Suppressor macrophage treated with lipopolysaccharide for 4 hours (primary cell): Measurements from ENCODE around the gene PRR20G.

Source experiments
- DNase-seq: peaks from one replicate; pipeline ENCODE4 v3.0.0-alpha.2; 2020

Gene PRR20G

GRCh38 chr3:127262533-127262932 is 25.3 kb downstream of the PRR20G start:
- DNase-seq: no peak

GRCh38 chr3:127261925-127262324 is 25.9 kb downstream of the PRR20G start:
- DNase-seq: no peak

- no peak for DNase-seq
These were observed 26.9 kb downstream of the PRR20G start for GRCh38 chr3:127260826-127261555.

DNA sequence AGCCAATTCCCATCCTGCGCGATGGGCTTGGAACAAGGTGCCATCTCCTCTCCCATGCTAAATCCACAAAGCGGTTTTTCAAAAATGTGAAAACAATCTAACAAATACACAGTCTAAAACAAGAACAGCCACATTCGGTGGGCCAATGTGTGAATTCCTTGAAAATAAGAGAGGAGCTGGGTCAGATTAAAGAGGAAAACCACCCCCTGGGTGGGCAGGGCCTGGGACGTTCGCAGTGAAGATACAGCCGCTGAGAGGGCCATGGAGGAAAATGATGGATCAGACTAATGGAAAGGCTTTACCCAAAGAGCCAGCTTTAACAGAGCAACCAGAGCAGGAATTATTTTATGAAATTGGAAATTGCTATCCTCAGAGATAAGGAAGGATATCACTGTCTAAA is 27.4 kb downstream of the PRR20G start:
- no peak for DNase-seq

GRCh38 chr3:127259882-127260281 is 28.0 kb downstream of the PRR20G start:
- no peak for DNase-seq

GRCh38 chr3:127258733-127259132 is 29.1 kb downstream of the PRR20G start:
- DNase-seq: no peak

DNA sequence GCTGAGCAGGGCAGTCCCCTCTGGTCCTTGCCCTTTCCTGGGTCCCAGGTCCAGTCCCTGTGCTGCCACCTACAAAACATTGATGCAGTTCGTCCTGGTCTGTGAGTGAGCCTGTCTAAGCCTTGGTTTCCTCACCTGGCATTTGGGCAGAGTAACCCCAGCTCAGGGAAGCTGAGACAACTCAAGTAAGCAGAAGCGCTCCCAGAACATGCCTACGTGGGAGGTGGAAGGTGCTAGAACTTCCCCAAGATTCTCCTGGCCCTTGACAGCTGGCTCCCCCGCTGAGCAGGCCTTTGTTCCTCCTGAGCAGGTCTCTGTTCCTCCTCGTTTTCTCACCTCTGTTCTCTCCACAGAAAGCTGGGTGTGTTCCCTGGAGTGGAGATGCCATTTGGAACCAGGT is 30.5 kb downstream of the PRR20G start:
- no peak for DNase-seq

DNA sequence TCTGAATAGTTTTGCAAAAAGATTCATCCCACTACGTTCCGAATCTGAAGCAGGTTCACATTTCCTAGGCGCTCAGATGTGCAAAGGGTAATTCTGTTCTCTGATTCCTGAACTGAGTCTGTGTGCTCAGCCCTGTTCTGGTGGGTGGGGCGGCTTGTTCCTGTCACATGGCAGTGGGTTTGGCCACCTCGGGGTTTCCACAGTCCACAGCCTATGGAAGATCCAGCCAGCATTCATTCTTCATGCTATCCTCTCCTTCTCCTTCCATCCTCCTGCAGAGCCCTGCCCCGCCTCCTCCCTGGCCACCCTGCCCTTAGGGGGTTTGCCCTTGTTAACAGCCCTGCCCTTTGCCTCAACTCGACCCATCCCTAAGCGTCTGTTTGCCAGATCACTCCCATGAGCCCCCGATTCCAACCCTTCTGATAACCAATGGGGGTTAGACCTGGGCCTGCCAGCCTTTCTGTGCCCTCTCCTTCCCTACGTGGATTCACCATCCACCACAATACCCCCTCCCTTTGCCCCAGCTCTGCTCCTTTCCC is 31.0 kb downstream of the PRR20G start:
- peak; percentile 8 for DNase-seq

DNA sequence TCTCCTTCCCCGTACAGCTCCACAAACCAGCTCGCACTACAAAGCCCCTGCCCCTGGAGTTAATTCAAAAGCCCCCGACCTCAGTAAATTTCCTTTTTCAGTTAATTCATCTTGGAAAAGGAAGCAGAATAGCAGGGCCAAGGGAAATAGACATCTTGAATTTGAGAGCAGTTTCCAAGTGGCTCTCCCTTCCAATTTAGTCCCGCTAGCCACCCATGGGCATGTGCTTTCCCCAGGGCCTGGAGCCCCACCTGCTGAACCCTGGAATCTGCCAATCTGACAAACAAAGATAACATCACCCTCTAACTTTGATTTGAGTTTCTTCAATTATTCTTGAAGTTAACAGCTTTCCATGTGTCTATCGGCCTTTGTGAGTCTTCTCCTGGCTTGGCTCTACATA is 31.7 kb downstream of the PRR20G start:
- DNase-seq: no peak

- no peak for DNase-seq
These were observed 32.3 kb downstream of the PRR20G start for GRCh38 chr3:127255516-127255915.

- DNase-seq: peak; percentile 41
These were observed 33.1 kb downstream of the PRR20G start for GRCh38 chr3:127254730-127255129.

DNA sequence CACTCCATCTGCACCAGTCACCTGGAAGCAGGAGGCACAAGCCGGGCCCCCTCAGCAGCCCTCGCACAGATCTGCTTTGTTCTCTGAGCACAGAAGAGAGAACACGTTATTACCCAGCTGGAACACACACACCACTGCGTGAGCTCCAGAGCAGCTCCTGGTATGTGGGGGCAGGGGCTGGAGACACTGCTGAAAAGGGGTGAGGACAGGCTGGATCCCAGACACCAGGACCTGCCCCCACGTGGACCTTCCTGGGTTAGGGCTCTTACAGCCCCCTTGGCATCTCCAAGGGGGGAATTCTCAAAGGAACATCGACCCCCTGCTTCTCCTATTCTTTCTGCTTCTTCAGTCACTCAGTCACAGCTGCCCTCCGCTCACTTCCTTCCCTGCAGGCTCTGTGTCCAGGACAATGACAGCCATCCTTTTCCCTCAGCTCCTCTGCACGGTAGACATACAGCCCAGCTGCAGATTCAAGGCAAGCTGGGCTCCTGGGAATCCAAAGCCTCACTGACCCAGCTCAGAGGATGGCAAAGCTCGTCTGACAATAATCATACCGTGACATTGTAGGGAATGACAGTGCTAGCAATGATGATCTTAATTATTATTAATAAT is 33.7 kb downstream of the PRR20G start:
- no peak for DNase-seq

- DNase-seq: no peak
These were observed 34.4 kb downstream of the PRR20G start for GRCh38 chr3:127253491-127253890.

- no peak for DNase-seq
These were observed 35.4 kb downstream of the PRR20G start for GRCh38 chr3:127252446-127252845.

- DNase-seq: no peak
These were observed 37.8 kb downstream of the PRR20G start for GRCh38 chr3:127250032-127250431.

DNA sequence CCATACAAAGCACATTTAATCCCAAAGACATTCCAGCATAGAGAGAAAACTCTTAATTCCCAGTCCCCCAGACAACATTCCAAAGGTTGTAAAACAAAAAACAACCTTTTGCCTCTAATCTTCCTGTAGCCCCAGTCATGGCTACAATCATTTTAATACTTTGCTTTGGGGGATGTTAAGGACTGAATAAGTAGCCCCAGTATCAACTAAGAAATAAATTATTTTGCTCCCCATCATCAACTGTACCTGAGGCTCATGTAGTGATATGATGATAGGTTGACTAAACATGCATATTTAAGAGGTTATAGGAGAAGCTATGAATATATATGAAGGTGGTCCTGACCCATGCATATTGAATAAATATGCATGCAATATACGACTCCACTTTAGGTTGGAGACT is 40.6 kb downstream of the PRR20G start:
- DNase-seq: no peak

- DNase-seq: no peak
These were observed 49.2 kb downstream of the PRR20G start for GRCh38 chr3:127238602-127239001.

GRCh38 chr3:127237835-127238234 is 50.0 kb downstream of the PRR20G start:
- DNase-seq: no peak

DNA sequence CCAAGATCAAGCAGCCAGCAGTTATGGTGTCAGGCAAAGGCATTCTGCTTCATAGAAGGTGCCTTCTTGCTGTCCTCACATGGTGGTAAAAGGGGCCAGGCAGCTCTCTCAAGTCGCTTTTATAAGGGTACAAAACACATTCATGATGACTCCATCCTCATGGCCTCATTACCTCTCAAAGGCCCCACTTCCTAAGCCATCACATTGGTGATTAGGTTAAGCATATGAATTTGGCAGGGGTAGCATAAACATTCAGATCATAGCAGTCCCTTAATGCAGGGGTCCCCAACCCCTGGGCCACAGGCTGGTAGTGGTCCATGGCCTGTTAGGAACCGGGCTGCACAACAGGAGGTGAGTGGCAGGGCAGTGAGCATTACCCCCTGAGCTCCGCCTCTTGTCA is 52.1 kb downstream of the PRR20G start:
- DNase-seq: no peak

- DNase-seq: no peak
These were observed 53.1 kb downstream of the PRR20G start for GRCh38 chr3:127234778-127235177.
